ENCODE measurements around the gene SRP9. TPM values are rescaled to one million over a fixed set of nuclear protein-coding genes. Genes with fewer than 3 reads are reported as not detected.
A peak's percentile ranks its signal among the peaks of the same experiment; 100 is the strongest.

SRP9 gene
- total and polyA plus RNA-seq, 10 of the 15 experiments (the other 5 are each of a cell fraction or from before 2014, with no cell fraction given): 248 to 1,200 (median 514) TPM

GRCh38 chr1:225752245-225752644 is 25.4 kb upstream of the SRP9 start:
- intact Hi-C loops (cut with micrococcal nuclease; ENCODE audit: unreplicated experiment) (no loop called here), in situ Hi-C loops (cut with MboI) (no loop called here)
- POLR2A ChIA-PET: interaction anchor here (0.7 to 1.0 kb wide), 3 partner anchors 92 to 284 kb away, joined by 3 to 5 read pairs (median 3); no protein-coding TSS in a partner anchor
- H2AFZ ChIP-seq (ENCODE audit: control insufficient read depth, low read depth, low read length): no peak overlapping the region
- TF ChIP-seq MXI1 (IDR thresholded peaks at IDR 0.05; ENCODE audit: low read depth, low read length) (no peak), BCLAF1 (IDR thresholded peaks at IDR 0.05) (no peak), GABPA (IDR thresholded peaks at IDR 0.05; ENCODE audit: low read depth) (no peak), LARP7 (IDR thresholded peaks at IDR 0.05) (no peak), TAF1 (IDR thresholded peaks at IDR 0.05; ENCODE audit: borderline replicate concordance, low read depth, low read length) (no peak)
- FAIRE-seq: peak; percentile 49
- H3K4me3 ChIP-seq: no peak overlapping the region
- WGBS (ENCODE audit: insufficient coverage, insufficient replicate concordance, low lambda C conversion rate, missing lambda C conversion rate): 7% methylated on average over 1 of the region's 1 CpG
- ATAC-seq: peak; percentile 66
- SMC1A ChIA-PET (ENCODE audit: uncharacterized antibody, unreplicated experiment): interaction anchor here (0.6 to 1.1 kb wide), 3 partner anchors 12 to 1074 kb away, joined by 3 to 4 read pairs (median 4); no protein-coding TSS in a partner anchor
- H3K27me3 ChIP-seq (replicated peaks in 1 of 2; ENCODE audit: control insufficient read depth in 2 of 2, insufficient read depth in 2 of 2, low read length in 1 of 2): no peaks in the 10 kb centered on the region
- no peaks in the 10 kb centered on the region for H3K4me1 ChIP-seq (ENCODE audit: control insufficient read depth, insufficient read depth, low read length)
- CTCF ChIA-PET: interaction anchor here (0.6 to 1.2 kb wide), 4 partner anchors 12 to 234 kb away, joined by 3 to 6 read pairs (median 4); partner anchors contain the start of gene SRP9
- no TSS peak for BruUV-seq (replicated peaks)
- no peaks in the 10 kb centered on the region for H3K36me3 ChIP-seq (ENCODE audit: control insufficient read depth in 2 of 2, insufficient read depth in 2 of 2, low read length in 1 of 2)
- RAD21 ChIA-PET (ENCODE audit: unreplicated experiment): interaction anchor here (1.5 kb wide), 1 partner anchor 12 kb away, joined by 4 read pairs; no protein-coding TSS in a partner anchor
- no peak for DNase-seq (ENCODE audit: low read depth, low spot score)
- no peaks in the 10 kb centered on the region for H3K79me2 ChIP-seq (ENCODE audit: control insufficient read depth, insufficient read depth, low read length)
- no peak overlapping the region for H3K4me2 ChIP-seq (ENCODE audit: control insufficient read depth, insufficient read depth)
- H3K9me3 ChIP-seq (replicated peaks; ENCODE audit: control insufficient read depth, insufficient read depth, low read length): no peaks in the 10 kb centered on the region
- no peak overlapping the region for H3K27ac ChIP-seq (ENCODE audit: control insufficient read depth, insufficient read depth)
- no peak overlapping the region for H3K9ac ChIP-seq (ENCODE audit: control insufficient read depth, insufficient read depth, low read length)
- H4K20me1 ChIP-seq (ENCODE audit: control insufficient read depth, insufficient read depth): no peaks in the 10 kb centered on the region
